ENCODE results near the gene ADCK2. TPM values are rescaled to one million over a fixed set of nuclear protein-coding genes. Genes with fewer than 3 reads are reported as not detected.

The ADCK2 gene, protein sequence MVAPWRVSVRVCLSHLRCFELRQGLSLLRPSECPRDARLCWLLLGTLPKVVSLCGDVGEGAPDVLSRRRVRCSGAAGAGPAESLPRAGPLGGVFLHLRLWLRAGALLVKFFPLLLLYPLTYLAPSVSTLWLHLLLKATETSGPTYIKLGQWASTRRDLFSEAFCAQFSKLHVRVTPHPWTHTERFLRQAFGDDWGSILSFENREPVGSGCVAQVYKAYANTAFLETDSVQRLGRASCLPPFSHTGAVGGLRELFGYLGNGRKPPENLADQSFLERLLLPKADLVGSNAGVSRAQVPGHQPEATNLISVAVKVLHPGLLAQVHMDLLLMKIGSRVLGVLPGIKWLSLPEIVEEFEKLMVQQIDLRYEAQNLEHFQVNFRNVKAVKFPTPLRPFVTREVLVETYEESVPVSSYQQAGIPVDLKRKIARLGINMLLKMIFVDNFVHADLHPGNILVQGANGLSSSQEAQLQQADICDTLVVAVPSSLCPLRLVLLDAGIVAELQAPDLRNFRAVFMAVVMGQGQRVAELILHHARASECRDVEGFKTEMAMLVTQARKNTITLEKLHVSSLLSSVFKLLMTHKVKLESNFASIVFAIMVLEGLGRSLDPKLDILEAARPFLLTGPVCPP
- 17.8 and 26.8 TPM in 2 replicates for total RNA-seq

DNA sequence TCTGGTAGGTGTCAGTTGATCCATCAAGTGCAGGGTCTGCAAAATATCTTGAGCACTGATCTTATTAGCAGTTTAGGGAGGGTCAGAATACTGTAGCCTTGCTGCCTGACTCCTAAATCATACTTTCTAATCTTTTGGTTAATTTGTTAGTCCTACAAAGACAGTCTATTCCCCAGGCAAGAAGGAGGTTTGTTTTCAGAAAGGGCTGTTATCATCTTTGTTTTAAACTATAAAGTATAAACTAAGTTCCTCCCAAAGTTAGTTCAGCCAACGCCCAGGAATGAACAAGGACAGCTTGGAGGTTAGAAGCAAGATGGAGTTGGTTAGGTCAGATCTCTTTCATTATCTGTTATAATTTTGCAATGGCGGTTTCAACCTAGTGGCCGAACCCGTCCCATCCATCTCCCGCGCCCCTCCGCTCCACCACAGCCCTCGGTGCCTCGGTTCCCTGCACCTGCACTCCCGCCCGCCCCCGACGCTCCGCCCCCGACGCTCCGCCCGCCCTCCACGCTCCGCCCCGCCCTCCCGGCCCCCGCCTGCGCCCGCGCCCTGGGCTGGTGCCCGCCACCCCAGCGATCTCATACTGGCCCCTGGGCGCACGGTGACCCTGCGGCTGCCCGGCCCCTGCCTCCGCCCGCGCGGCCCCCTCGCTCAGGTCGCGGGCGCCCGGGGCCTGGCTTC lies at the start of gene ADCK2:
Gene ADCK2, plus strand, starts transcription at position 564 of the 681 bp plus-strand sequence. CDS start 386 bp downstream, outside the sequence.

DNA sequence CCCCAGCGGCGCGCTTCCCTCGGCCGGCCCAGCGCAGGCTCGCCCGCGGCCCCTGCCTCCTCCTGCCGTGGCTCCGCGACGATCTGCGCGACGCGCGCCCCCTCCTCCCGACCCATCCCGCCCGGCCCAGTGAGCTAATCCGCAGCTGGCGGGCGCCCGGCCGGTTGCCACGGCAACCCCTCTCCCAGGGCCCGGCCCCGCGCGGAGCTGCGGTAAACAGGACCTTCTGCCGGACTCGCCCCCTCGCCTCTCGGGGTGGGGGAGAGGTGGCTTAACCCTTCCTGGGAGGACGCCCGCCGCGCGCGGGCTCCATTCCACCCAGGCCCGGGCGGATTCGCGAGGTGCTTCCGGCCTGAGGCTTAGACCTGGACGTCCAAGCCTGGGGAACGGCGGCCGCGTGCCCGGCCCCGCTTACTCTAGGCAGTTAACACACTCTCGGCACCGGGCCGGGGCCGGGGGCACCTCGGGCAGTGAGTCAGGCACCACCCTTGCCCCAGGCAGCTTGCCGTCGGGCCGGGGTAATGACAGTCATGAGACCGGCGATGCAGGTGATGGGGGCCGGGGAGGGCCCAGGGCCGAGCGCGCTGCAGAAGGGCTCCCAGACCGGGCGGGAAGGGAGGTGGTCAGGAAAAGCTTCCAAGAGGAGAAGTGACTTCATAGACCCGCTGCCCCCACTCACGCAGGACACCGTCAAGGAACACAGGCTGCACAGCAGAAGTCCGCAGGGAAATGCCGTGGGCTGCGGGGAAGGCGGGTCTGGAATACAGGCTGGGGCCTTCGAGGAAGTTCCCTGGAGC lies 31.8 kb upstream of the ADCK2 start, which contains the start of gene DENND2A:
Gene DENND2A, minus strand, starts transcription at position 87 of the 797 bp plus-strand sequence. CDS start 38,416 bp downstream, outside the sequence.

DNA sequence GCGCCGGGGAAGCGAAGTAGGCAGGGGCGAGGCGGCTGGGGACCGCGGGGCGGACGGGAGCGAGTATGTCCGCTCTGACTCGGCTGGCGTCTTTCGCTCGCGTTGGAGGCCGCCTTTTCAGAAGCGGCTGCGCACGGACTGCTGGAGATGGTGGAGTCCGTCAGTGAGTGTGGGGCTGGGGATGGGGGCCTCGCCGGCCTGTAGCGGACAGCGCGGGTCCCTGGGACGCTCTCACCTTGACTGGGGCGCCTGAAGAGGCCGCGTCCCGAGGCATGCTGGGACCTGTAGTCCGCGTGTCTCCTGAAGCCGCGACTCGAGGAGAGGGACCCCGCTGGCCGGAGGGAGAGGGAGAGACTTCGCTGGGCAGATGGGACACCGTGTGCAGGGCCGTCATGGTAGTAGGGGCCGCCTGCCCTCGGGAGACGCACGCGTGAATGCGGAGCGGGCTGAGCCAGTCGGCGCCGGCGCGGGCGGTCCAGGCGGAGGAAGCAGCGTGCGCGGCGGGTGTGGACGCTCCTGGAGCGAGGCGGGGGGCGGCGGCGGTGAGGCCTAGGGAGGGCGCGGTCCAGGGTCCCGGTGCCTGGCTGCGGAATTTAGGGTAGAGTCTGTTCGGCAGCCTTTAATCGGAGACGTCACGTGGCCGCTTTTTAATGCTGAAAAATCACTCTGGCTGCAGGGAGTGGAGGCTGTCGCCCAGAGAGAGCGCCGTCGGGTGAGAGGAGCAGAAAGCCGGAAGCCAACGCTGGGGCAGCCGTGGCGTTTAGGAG lies 24.1 kb downstream of the ADCK2 start, which contains the start of gene NDUFB2:
Gene NDUFB2, plus strand, starts transcription at position 29 of the 767 bp plus-strand sequence. Its CDS starts 37 bp downstream, at position 66.

Other genes starting within 250 kb of the ADCK2 start
- 57.1 and 73.3 TPM in 2 replicates for gene MKRN1, start 193.4 kb upstream of the ADCK2 start, total RNA-seq
- 0.96 and 11.3 TPM in 2 replicates for gene DENND2A, start 32.1 kb upstream of the ADCK2 start, total RNA-seq
- 104 and 136 TPM in 2 replicates for gene NDUFB2, start 23.8 kb downstream of the ADCK2 start, total RNA-seq

Data from regular cardiac myocyte (primary cell).